Lung (tissue), 12 donors: ENCODE data around the gene CDK14. TPM values are rescaled to one million over a fixed set of nuclear protein-coding genes. Genes with fewer than 3 reads are reported as not detected.

Experiments
- ATAC-seq: fragments of 200-7000 bp; cut with Tn5 transposase; one replicate; pipeline ENCODE4 v1.9.1; 2020; ENCODE audit warnings: moderate number of reproducible peaks; ENCODE audit not compliant: insufficient read depth, low FRiP score
- DNase-seq, 3 donors: peaks; one replicate each; pipeline ENCODE4 v3.0.0-alpha.2; 2013 to 2017
- H3K27ac ChIP-seq, 2 donors: one replicate each; pipeline ENCODE4 v1.5.1; 2013; ENCODE audit warnings: mild to moderate bottlenecking in 2 of 2, moderate library complexity in 2 of 2, control low read depth in 1 of 2, inconsistent platforms in 1 of 2, low read depth in 1 of 2, low read length in 1 of 2
- H3K27me3 ChIP-seq, 3 donors: one replicate each; pipeline ENCODE4 v1.5.1; 2013; ENCODE audit warnings: low read length in 2 of 3; ENCODE audit not compliant: control insufficient read depth in 3 of 3, insufficient read depth in 3 of 3
- H3K36me3 ChIP-seq, 4 donors: one replicate each; pipeline ENCODE4 v1.5.1; 2013; ENCODE audit warnings: low read length in 4 of 4, mild to moderate bottlenecking in 1 of 4, moderate library complexity in 1 of 4; ENCODE audit not compliant: control insufficient read depth in 4 of 4, insufficient read depth in 4 of 4
- H3K4me1 ChIP-seq, 5 donors: one replicate each; pipeline ENCODE4 v1.5.1; 2013; ENCODE audit warnings: low read length in 5 of 5, mild to moderate bottlenecking in 2 of 5, moderate library complexity in 1 of 5; ENCODE audit not compliant: control insufficient read depth in 5 of 5, insufficient read depth in 5 of 5
- H3K4me3 ChIP-seq: one replicate; pipeline ENCODE4 v1.5.1; 2013; ENCODE audit warnings: mild to moderate bottlenecking, control low read depth, moderate library complexity
- H3K9ac ChIP-seq, 2 donors: one replicate each; pipeline ENCODE4 v1.5.1; 2013; ENCODE audit warnings: low read length in 2 of 2, control low read depth in 1 of 2; ENCODE audit not compliant: insufficient read depth in 1 of 2
- H3K9me3 ChIP-seq, 4 donors: one replicate each; pipeline ENCODE4 v1.5.1; 2013; ENCODE audit warnings: low read length in 3 of 4, mild to moderate bottlenecking in 1 of 4, moderate library complexity in 1 of 4; ENCODE audit not compliant: control insufficient read depth in 4 of 4, insufficient read depth in 3 of 4
- CTCF ChIP-seq: IDR thresholded peaks from 2 replicates; pipeline ENCODE4 v1.5.1; 2012; ENCODE audit warnings: mild to moderate bottlenecking; ENCODE audit errors: control extremely low read depth, extremely low read depth
- WGBS, 2 donors: extraction: QIAGEN DNeasy Blood & Tissue Kit; methylation state at CpG; one replicate each; pipeline ENCODE4 v1.1.7; 2013; 5-methylcytosine and 5-hydroxymethylcytosine counted together
- polyA plus RNA-seq, 2 donors: library from polyadenylated mRNA; stranded (reverse); fragments of 200-250 nt; gene quantifications; one replicate each; pipeline ENCODE4 v1.2.1, GENCODE V29; 2013
- total RNA-seq, 2 donors: library from RNA; depleted of rRNA in 1 of 2; stranded (reverse); fragments of >200 nt in 1 of 2; gene quantifications; one replicate each; pipeline ENCODE4 v1.2.1, GENCODE V29; 2014 to 2021
- donor health status: control.
- donor health status: control.
- donor health status: Bipolar disorder and iron deficiency.
- donor health status: healthy.
- donor health status: DM: yes; HTN: yes; CAD: no.

The CDK14 gene
- total and polyA plus RNA-seq, 4 donors, result 4.3 to 117 (median 18.9) TPM

GRCh38 chr7:91039033-91039432 lies 442.9 kb downstream of the CDK14 start:
- Histone ChIP-seq H3K4me1 (peaks cover under 1 to 37% (median 18%) of the 10 kb centered on the region in 5 donors), H3K27ac (no peak overlapping the region), H3K36me3 (no peaks in the 10 kb centered on the region), H3K27me3 (no peaks in the 10 kb centered on the region), H3K9ac (no peak overlapping the region), H3K4me3 (no peak overlapping the region), H3K9me3 (no peaks in the 10 kb centered on the region)
- DNase-seq (no peak), ATAC-seq (no peak)
- WGBS, 2 donors, result 87% methylated on average over 4 of the region's 4 CpGs
- TF ChIP-seq CTCF, result no peak

DNA sequence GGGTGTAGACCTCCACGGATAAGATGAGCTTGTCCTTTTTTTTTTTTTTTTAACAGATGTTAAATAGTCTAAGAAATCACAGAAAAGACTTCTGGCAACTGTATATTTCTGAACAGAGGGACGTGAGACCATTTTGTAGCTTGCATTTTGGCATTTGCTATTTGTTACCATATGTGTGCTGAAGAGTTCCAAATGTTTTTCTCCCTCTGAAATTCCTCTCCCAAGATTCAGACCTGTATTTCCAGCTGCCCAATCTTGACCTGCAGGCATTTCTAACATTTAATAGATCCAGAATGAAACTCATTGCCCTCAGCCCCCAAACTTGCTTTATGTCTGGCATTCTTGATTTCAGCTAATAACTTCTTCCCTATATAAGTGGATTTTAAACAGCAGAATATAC lies 445.0 kb downstream of the CDK14 start:
- no peak overlapping the region for H3K9ac ChIP-seq
- no peak overlapping the region for H3K27ac ChIP-seq
- no peaks in the 10 kb centered on the region for H3K27me3 ChIP-seq
- H3K9me3 ChIP-seq, result no peaks in the 10 kb centered on the region
- H3K4me3 ChIP-seq, result no peak overlapping the region
- ATAC-seq (no peak), DNase-seq (peak in 2 of 3 donors; percentile 66 to 78)
- H3K4me1 ChIP-seq, result peaks cover 4 to 54% (median 14%) of the 10 kb centered on the region in 5 donors
- no peak for TF ChIP-seq CTCF
- WGBS, 2 donors, result 65 to 78% methylated on average over 2 of the region's 2 CpGs
- no peaks in the 10 kb centered on the region for H3K36me3 ChIP-seq

- no peaks in the 10 kb centered on the region for H3K36me3 ChIP-seq
- DNase-seq (no peak), ATAC-seq (no peak)
- no peaks in the 10 kb centered on the region for H3K27me3 ChIP-seq
- no peak overlapping the region for H3K27ac ChIP-seq
- peaks cover 4 to 62% (median 14%) of the 10 kb centered on the region in 5 donors for H3K4me1 ChIP-seq
- 96 to 97% methylated on average over 8 of the region's 8 CpGs for WGBS, 2 donors
- H3K9me3 ChIP-seq, result no peaks in the 10 kb centered on the region
- no peak for TF ChIP-seq CTCF
- no peak overlapping the region for H3K4me3 ChIP-seq
- H3K9ac ChIP-seq, result no peak overlapping the region
Observed at GRCh38 chr7:91041901-91042484, 445.9 kb downstream of the CDK14 start.

- Histone ChIP-seq H3K27ac (no peak overlapping the region), H3K9me3 (no peaks in the 10 kb centered on the region), H3K4me3 (no peak overlapping the region), H3K9ac (no peak overlapping the region), H3K4me1 (peaks cover 4 to 63% (median 14%) of the 10 kb centered on the region in 5 donors), H3K36me3 (peaks cover 0 to 3% (median 0%) of the 10 kb centered on the region in 4 donors), H3K27me3 (no peaks in the 10 kb centered on the region)
- no peak for ATAC-seq
- WGBS, 2 donors, result 74 to 86% methylated on average over 1 of the region's 1 CpG
- no peak for TF ChIP-seq CTCF
- DNase-seq, result peak in 2 of 3 donors; percentile 76 to 90
Observed at GRCh38 chr7:91043186-91043585, 447.1 kb downstream of the CDK14 start.
